Adrenal gland (tissue), 12 donors: Measurements from ENCODE around the gene ZC3H18. TPM values are rescaled to one million over a fixed set of nuclear protein-coding genes. Genes with fewer than 3 reads are reported as not detected.

ENCODE experiments used
- DNase-seq, 7 donors: peaks; one replicate each; pipeline ENCODE4 v3.0.0-alpha.2; 2019 to 2020
- H3K27ac ChIP-seq, 5 donors: fragments of 200-600 bp; sonication (generic) in 4 of 5; 1 replicate in 3 of 5; 2 replicates in 2 of 5; pipeline versions ENCODE4 v1.5.1 to v1.8.0; 2016 to 2020; ENCODE audit warnings: mild to moderate bottlenecking in 1 of 5
- H3K27me3 ChIP-seq: fragments of 200-600 bp; 2 replicates; pipeline ENCODE4 v1.8.0; 2021
- H3K36me3 ChIP-seq, 2 donors: fragments of 200-600 bp; replicated peaks in 1 of 2; 1 replicate in 1 of 2; 2 replicates in 1 of 2; pipeline versions ENCODE4 v1.5.1 to v1.8.0; 2018 to 2022
- H3K4me1 ChIP-seq, 2 donors: fragments of 200-600 bp; replicated peaks in 1 of 2; 1 replicate in 1 of 2; 2 replicates in 1 of 2; pipeline versions ENCODE4 v1.5.1 to v1.8.0; 2018 to 2021
- H3K4me3 ChIP-seq, 4 donors: fragments of 200-600 bp; sonication (generic) in 3 of 4; one replicate each; pipeline ENCODE4 v1.5.1; 2016 to 2018
- H3K9me3 ChIP-seq, 3 donors: fragments of 200-600 bp; sonication (generic) in 1 of 3; replicated peaks in 1 of 3; 1 replicate in 2 of 3; 2 replicates in 1 of 3; pipeline versions ENCODE4 v1.5.1 to v1.8.0; 2016 to 2021
- CTCF ChIP-seq, 6 experiments: fragments of 450-650 bp in 4 of 6; fragments of 200-600 bp in 2 of 6; sonication (generic) in 1 of 6; IDR thresholded peaks; 1 replicate in 5 of 6; 2 replicates in 1 of 6; pipeline versions ENCODE4 v1.5.1 to v1.8.0; 2016 to 2021; ENCODE audit warnings: antibody characterized with exemption in 6 of 6, mild to moderate bottlenecking in 2 of 6, moderate library complexity in 1 of 6
- POLR2A ChIP-seq, 2 donors: fragments of 450-650 bp; IDR thresholded peaks; one replicate each; pipeline ENCODE4 v1.6.1; 2017; ENCODE audit warnings: antibody characterized with exemption in 2 of 2, mild to moderate bottlenecking in 2 of 2, moderate library complexity in 1 of 2
- WGBS, 4 donors: extraction: QIAGEN DNeasy Blood & Tissue Kit in 2 of 4; methylation state at CpG; one replicate each; pipeline versions ENCODE4 v1.1.5 to v1.1.7; 2013 to 2017; 5-methylcytosine and 5-hydroxymethylcytosine counted together
- intact Hi-C, 2 donors: fragments of 100-400 bp; cut with DNase I; formaldehyde crosslinking; loops; one replicate each; pipeline versions ENCODE4 v1.14.1 to v1.15.0; 2022 to 2023
- polyA plus RNA-seq, 3 donors: library from polyadenylated mRNA; stranded (reverse); fragments of 200-250 nt in 2 of 3; fragments of 350-450 nt in 1 of 3; fragmentation: Illumina TruSeq in 1 of 3; extraction: RNeasy Lipid Tissue Mini Kit (QIAGEN cat#74804) in 1 of 3; gene quantifications; one replicate each; pipeline ENCODE4 v1.2.3, GENCODE V29; 2013 to 2014
- total RNA-seq, 9 donors: library from RNA; depleted of rRNA in 4 of 9; stranded (reverse); fragments of >200 nt in 4 of 9; fragments of 120-200 nt in 1 of 9; fragmentation: NEBNext Ultra II Directional in 1 of 9; extraction: Animal tissue kit (Norgen Biotek cat#: 25700) in 1 of 9; gene quantifications; one replicate each; pipeline versions ENCODE4 v1.1.0 to v1.2.4, GENCODE V29; 2013 to 2023
- donor health status: healthy with polysubstance abuse.
- donor health status: Bipolar disorder and iron deficiency.
- donor health status: DM: yes; HTN: yes; CAD: no.
- donor health status: DM: no; HTN: no; CAD: no.
- donor health status: DM: no; HTN: no; CAD: no.
- donor health status: DM: yes; HTN: yes; CAD: no.

The ZC3H18 gene
- total and polyA plus RNA-seq, 12 donors, result 6.1 to 49.1 (median 22.9) TPM

- H3K27me3 ChIP-seq, result no peaks in the 10 kb centered on the region
- H3K4me3 ChIP-seq, result no peak overlapping the region
- no peaks in the 10 kb centered on the region for H3K9me3 ChIP-seq
- peaks cover 0 to 12% of the 10 kb centered on the region in 2 donors for H3K36me3 ChIP-seq
- TF ChIP-seq CTCF (IDR thresholded peaks at IDR 0.05), result no peak
- TF ChIP-seq POLR2A (IDR thresholded peaks at IDR 0.05), result no peak
- DNase-seq, result no peak
- 90 to 96% (median 94%) methylated on average over 6 to 12 of the region's 12 CpGs for WGBS, 4 donors
- intact Hi-C loops, result no loop called here
- H3K27ac ChIP-seq, result no peak overlapping the region
- peaks cover 0 to 11% of the 10 kb centered on the region in 2 donors for H3K4me1 ChIP-seq
These were observed 46.5 kb downstream of the ZC3H18 start for GRCh38 chr16:88616736-88617135.

- TF ChIP-seq POLR2A (IDR thresholded peaks at IDR 0.05) (no peak), CTCF (IDR thresholded peaks at IDR 0.05) (no peak)
- WGBS, 4 donors, result 94 to 96% (median 95%) methylated on average over 19 to 20 of the region's 20 CpGs
These were observed 47.2 kb downstream of the ZC3H18 start for GRCh38 chr16:88617268-88618031.

GRCh38 chr16:88618182-88618955 is 48.2 kb downstream of the ZC3H18 start:
- peaks cover 0 to 11% of the 10 kb centered on the region in 2 donors for H3K4me1 ChIP-seq
- H3K27me3 ChIP-seq, result no peaks in the 10 kb centered on the region
- H3K36me3 ChIP-seq, result peaks cover 0 to 15% of the 10 kb centered on the region in 2 donors
- intact Hi-C loops, result no loop called here
- H3K27ac ChIP-seq, result no peak overlapping the region
- WGBS, 4 donors, result 82 to 90% (median 85%) methylated on average over 15 to 20 of the region's 20 CpGs
- H3K4me3 ChIP-seq, result no peak overlapping the region
- no peak for DNase-seq
- no peak for TF ChIP-seq CTCF (IDR thresholded peaks at IDR 0.05)
- no peak for TF ChIP-seq POLR2A (IDR thresholded peaks at IDR 0.05)
- H3K9me3 ChIP-seq, result no peaks in the 10 kb centered on the region

More at GRCh38 chr16:88617268-88618031, 47.2 kb downstream of the ZC3H18 start:
- peaks cover 0 to 11% of the 10 kb centered on the region in 2 donors for H3K4me1 ChIP-seq
- H3K9me3 ChIP-seq, result no peaks in the 10 kb centered on the region
- no peak overlapping the region for H3K4me3 ChIP-seq
- no peaks in the 10 kb centered on the region for H3K27me3 ChIP-seq
- peaks cover 0 to 14% of the 10 kb centered on the region in 2 donors for H3K36me3 ChIP-seq
- intact Hi-C loops, result no loop called here
- H3K27ac ChIP-seq, result no peak overlapping the region
- no peak for DNase-seq

- H3K4me3 ChIP-seq, result no peak overlapping the region
- no peaks in the 10 kb centered on the region for H3K9me3 ChIP-seq
- no peaks in the 10 kb centered on the region for H3K27me3 ChIP-seq
- TF ChIP-seq POLR2A (IDR thresholded peaks at IDR 0.05) (no peak), CTCF (IDR thresholded peaks at IDR 0.05) (no peak)
- intact Hi-C loops, result no loop called here
- peaks cover 0 to 21% of the 10 kb centered on the region in 2 donors for H3K36me3 ChIP-seq
- H3K4me1 ChIP-seq, result peaks cover 0 to 7% of the 10 kb centered on the region in 2 donors
- H3K27ac ChIP-seq, result no peak overlapping the region
- 91 to 96% (median 95%) methylated on average over 17 to 19 of the region's 19 CpGs for WGBS, 4 donors
- no peak for DNase-seq
These were observed 48.9 kb downstream of the ZC3H18 start for GRCh38 chr16:88618956-88619667.
